Sigmoid colon (tissue), 7 donors: ENCODE results near the gene CILP2. TPM values are rescaled to one million over a fixed set of nuclear protein-coding genes. Genes with fewer than 3 reads are reported as not detected.

ENCODE experiments used
- DNase-seq: peaks from one replicate; pipeline ENCODE4 v3.0.0-alpha.2; 2019
- H3K27ac ChIP-seq, 4 donors: fragments of 200-600 bp; sonication (generic); one replicate each; pipeline ENCODE4 v1.5.1; 2016 to 2019; ENCODE audit warnings: mild to moderate bottlenecking in 1 of 4
- H3K27me3 ChIP-seq, 3 donors: fragments of 200-600 bp; sonication (generic); one replicate each; pipeline ENCODE4 v1.5.1; 2019; ENCODE audit warnings: mild to moderate bottlenecking in 1 of 3
- H3K36me3 ChIP-seq, 4 donors: fragments of 200-600 bp; sonication (generic); one replicate each; pipeline ENCODE4 v1.5.1; 2016 to 2019
- H3K4me1 ChIP-seq, 4 donors: fragments of 200-600 bp; sonication (generic); one replicate each; pipeline ENCODE4 v1.5.1; 2017 to 2019
- H3K4me3 ChIP-seq, 4 donors: fragments of 200-600 bp; sonication (generic); one replicate each; pipeline ENCODE4 v1.5.1; 2017 to 2019; ENCODE audit warnings: mild to moderate bottlenecking in 2 of 4, moderate library complexity in 1 of 4
- H3K9me3 ChIP-seq, 4 donors: fragments of 200-600 bp in 3 of 4; sonication (generic) in 3 of 4; one replicate each; pipeline versions ENCODE4 v1.5.1 to v1.6.1; 2013 to 2019
- CTCF ChIP-seq, 4 experiments: fragments of 450-650 bp in 3 of 4; fragments of 200-600 bp in 1 of 4; IDR thresholded peaks; one replicate each; pipeline ENCODE4 v1.5.1; 2016 to 2019; ENCODE audit warnings: antibody characterized with exemption in 4 of 4, mild to moderate bottlenecking in 3 of 4, moderate library complexity in 2 of 4
- EP300 ChIP-seq, 4 donors: sonication (generic); formaldehyde crosslinking; IDR thresholded peaks; one replicate each; pipeline ENCODE4 v1.6.1; 2017; ENCODE audit warnings: antibody characterized with exemption in 4 of 4
- POLR2A ChIP-seq, 2 donors: fragments of 450-650 bp; IDR thresholded peaks; one replicate each; pipeline ENCODE4 v1.6.1; 2016; ENCODE audit warnings: antibody characterized with exemption in 2 of 2, mild to moderate bottlenecking in 2 of 2, moderate library complexity in 2 of 2
- POLR2AphosphoS5 ChIP-seq, 4 donors: sonication (generic); formaldehyde crosslinking; IDR thresholded peaks; one replicate each; pipeline ENCODE4 v1.6.1; 2017; ENCODE audit warnings: antibody characterized with exemption in 4 of 4
- WGBS, 2 donors: extraction: QIAGEN DNeasy Blood & Tissue Kit; methylation state at CpG; one replicate each; pipeline ENCODE4 v1.1.7; 2013; 5-methylcytosine and 5-hydroxymethylcytosine counted together
- intact Hi-C: fragments of 100-400 bp; cut with DNase I; formaldehyde crosslinking; loops from one replicate; pipeline ENCODE4 v1.15.1; 2023
- polyA plus RNA-seq, 3 donors: library from polyadenylated mRNA; stranded (reverse); fragments of 200-250 nt; gene quantifications; one replicate each; pipeline ENCODE4 v1.2.3, GENCODE V29; 2013
- total RNA-seq, 4 donors: library from RNA; depleted of rRNA; stranded (reverse); fragments of >200 nt; gene quantifications; one replicate each; pipeline ENCODE4 v1.1.0, GENCODE V29; 2016
- donor health status: healthy with polysubstance abuse.
- donor health status: Bipolar disorder and iron deficiency.
- donor health status: healthy.

The CILP2 gene
- total and polyA plus RNA-seq, 7 donors, result 0.16 to 0.29 TPM; not detected in 5

- H3K4me1 ChIP-seq, result no peaks in the 10 kb centered on the region
- H3K9me3 ChIP-seq, result no peaks in the 10 kb centered on the region
- no peak overlapping the region for H3K27ac ChIP-seq
- no peak for TF ChIP-seq POLR2A (IDR thresholded peaks at IDR 0.05)
- no peak for TF ChIP-seq CTCF (IDR thresholded peaks at IDR 0.05)
- TF ChIP-seq EP300 (IDR thresholded peaks at IDR 0.05), result no peak
- no peak for TF ChIP-seq POLR2AphosphoS5 (IDR thresholded peaks at IDR 0.05)
- H3K4me3 ChIP-seq, result no peak overlapping the region
- no peak for DNase-seq
- H3K36me3 ChIP-seq, result peaks cover 22 to 99% (median 65%) of the 10 kb centered on the region in 4 donors
- no peaks in the 10 kb centered on the region for H3K27me3 ChIP-seq
- intact Hi-C loops, result no loop called here
- WGBS, 2 donors, result 95 to 96% methylated on average over 33 of the region's 33 CpGs
Measured at GRCh38 chr19:19498255-19498991, 39.6 kb upstream of the CILP2 start.

- Histone ChIP-seq H3K4me3 (no peak overlapping the region), H3K27me3 (no peaks in the 10 kb centered on the region), H3K27ac (no peak overlapping the region), H3K9me3 (no peaks in the 10 kb centered on the region), H3K36me3 (peaks cover 25 to 98% (median 58%) of the 10 kb centered on the region in 4 donors), H3K4me1 (no peaks in the 10 kb centered on the region)
- TF ChIP-seq EP300 (IDR thresholded peaks at IDR 0.05) (no peak), CTCF (IDR thresholded peaks at IDR 0.05) (no peak), POLR2AphosphoS5 (IDR thresholded peaks at IDR 0.05) (no peak), POLR2A (IDR thresholded peaks at IDR 0.05) (no peak)
- no peak for DNase-seq
- intact Hi-C loops, result no loop called here
- WGBS, 2 donors, result 93% methylated on average over 18 of the region's 18 CpGs
Measured at GRCh38 chr19:19499272-19499995, 38.6 kb upstream of the CILP2 start.

- intact Hi-C loops, result no loop called here
- TF ChIP-seq EP300 (IDR thresholded peaks at IDR 0.05), result no peak
- no peak for TF ChIP-seq CTCF (IDR thresholded peaks at IDR 0.05)
- no peak for TF ChIP-seq POLR2A (IDR thresholded peaks at IDR 0.05)
- TF ChIP-seq POLR2AphosphoS5 (IDR thresholded peaks at IDR 0.05), result no peak
- H3K36me3 ChIP-seq, result peaks cover 20 to 98% (median 64%) of the 10 kb centered on the region in 4 donors
- no peak overlapping the region for H3K4me3 ChIP-seq
- H3K4me1 ChIP-seq, result no peaks in the 10 kb centered on the region
- WGBS, 2 donors, result 90 to 92% methylated on average over 34 of the region's 34 CpGs
- no peak for DNase-seq
- H3K27ac ChIP-seq, result no peak overlapping the region
- H3K9me3 ChIP-seq, result no peaks in the 10 kb centered on the region
- H3K27me3 ChIP-seq, result no peaks in the 10 kb centered on the region
Measured at GRCh38 chr19:19500975-19501644, 37.0 kb upstream of the CILP2 start.

- no peak for DNase-seq
- no peaks in the 10 kb centered on the region for H3K27me3 ChIP-seq
- no peaks in the 10 kb centered on the region for H3K4me1 ChIP-seq
- no peaks in the 10 kb centered on the region for H3K9me3 ChIP-seq
- TF ChIP-seq POLR2AphosphoS5 (IDR thresholded peaks at IDR 0.05) (no peak), EP300 (IDR thresholded peaks at IDR 0.05) (no peak), POLR2A (IDR thresholded peaks at IDR 0.05) (no peak), CTCF (IDR thresholded peaks at IDR 0.05) (no peak)
- intact Hi-C loops, result no loop called here
- H3K36me3 ChIP-seq, result peaks cover 15 to 98% (median 59%) of the 10 kb centered on the region in 4 donors
- 95% methylated on average over 26 of the region's 26 CpGs for WGBS, 2 donors
- no peak overlapping the region for H3K27ac ChIP-seq
- H3K4me3 ChIP-seq, result no peak overlapping the region
Measured at GRCh38 chr19:19501798-19502197, 36.3 kb upstream of the CILP2 start.
